ENCODE data around the gene CUX1. TPM values are rescaled to one million over a fixed set of nuclear protein-coding genes. Genes with fewer than 3 reads are reported as not detected.

CUX1 gene
- total RNA-seq, 1 donor from 2014 or later: 66.4 TPM

DNA sequence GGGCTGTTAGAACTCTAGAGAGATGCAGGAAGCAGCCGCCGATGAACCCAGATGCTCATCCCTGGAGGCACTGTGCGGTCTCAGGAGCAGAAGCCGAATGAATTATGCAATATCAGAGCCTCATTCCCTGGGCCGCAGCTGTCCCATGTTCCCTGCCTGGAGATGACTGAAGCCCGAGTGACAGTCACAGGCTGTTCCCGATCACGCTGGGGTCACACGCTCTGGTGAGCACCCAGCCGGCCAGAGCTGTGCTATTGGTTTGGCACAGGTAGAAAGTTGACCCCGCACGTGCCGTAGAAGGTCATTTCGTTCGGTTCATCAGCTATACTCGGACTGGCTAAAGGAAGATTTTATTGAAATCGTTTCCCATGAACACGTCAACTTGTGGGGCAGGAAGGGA lies 328.7 kb downstream of the CUX1 start:
- no peak for DNase-seq (ENCODE audit: low spot score)

DNA sequence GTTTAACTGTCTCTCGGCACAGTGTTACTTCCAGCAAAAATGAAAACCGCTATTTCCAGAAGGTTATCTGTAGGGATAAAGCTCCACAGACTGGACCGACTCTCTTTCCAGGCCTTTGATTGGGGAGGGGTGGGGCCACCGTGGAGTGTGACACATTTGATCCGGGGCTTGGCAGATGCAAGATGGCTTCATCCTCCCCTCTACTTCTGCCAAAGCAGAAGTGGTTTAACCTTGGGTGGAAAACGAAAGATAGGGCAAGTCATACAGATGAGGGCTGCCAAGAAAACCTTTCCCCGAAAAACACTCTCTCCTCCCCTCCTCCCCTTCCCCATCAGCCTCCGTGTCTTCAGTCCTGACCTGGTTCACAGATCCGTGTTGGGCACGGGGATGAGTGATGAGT lies 329.6 kb downstream of the CUX1 start:
- Histone ChIP-seq H3K4me1 (no peaks in the 10 kb centered on the region), H4K20me1 (ENCODE audit: low read depth) (peaks cover 4% of the 10 kb centered on the region), H3K4me3 (no peak overlapping the region), H3K79me2 (ENCODE audit: low read depth) (no peaks in the 10 kb centered on the region), H3F3A (ENCODE audit: low read depth) (peaks cover under 1% of the 10 kb centered on the region), H3K36me3 (no peaks in the 10 kb centered on the region), H3K27ac (no peak overlapping the region), H3K4me2 (no peak overlapping the region), H3K9ac (no peak overlapping the region), H3K27me3 (no peaks in the 10 kb centered on the region), H3K9me3 (ENCODE audit: low read depth) (no peaks in the 10 kb centered on the region), H2AFZ (replicated peaks) (no peak overlapping the region)
- DNase-seq (ENCODE audit: low spot score): no peak
- TF ChIP-seq EZH2phosphoT487 (IDR thresholded peaks at IDR 0.05) (no peak), EZH2 (IDR thresholded peaks at IDR 0.05) (no peak)
- TF ChIP-seq, protein P1, sequence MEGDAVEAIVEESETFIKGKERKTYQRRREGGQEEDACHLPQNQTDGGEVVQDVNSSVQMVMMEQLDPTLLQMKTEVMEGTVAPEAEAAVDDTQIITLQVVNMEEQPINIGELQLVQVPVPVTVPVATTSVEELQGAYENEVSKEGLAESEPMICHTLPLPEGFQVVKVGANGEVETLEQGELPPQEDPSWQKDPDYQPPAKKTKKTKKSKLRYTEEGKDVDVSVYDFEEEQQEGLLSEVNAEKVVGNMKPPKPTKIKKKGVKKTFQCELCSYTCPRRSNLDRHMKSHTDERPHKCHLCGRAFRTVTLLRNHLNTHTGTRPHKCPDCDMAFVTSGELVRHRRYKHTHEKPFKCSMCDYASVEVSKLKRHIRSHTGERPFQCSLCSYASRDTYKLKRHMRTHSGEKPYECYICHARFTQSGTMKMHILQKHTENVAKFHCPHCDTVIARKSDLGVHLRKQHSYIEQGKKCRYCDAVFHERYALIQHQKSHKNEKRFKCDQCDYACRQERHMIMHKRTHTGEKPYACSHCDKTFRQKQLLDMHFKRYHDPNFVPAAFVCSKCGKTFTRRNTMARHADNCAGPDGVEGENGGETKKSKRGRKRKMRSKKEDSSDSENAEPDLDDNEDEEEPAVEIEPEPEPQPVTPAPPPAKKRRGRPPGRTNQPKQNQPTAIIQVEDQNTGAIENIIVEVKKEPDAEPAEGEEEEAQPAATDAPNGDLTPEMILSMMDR (IDR thresholded peaks at IDR 0.05): no peak
- peaks cover 4% of the 10 kb centered on the region for H3K4me1 Mint-ChIP-seq
- no peak overlapping the region for H3K27ac Mint-ChIP-seq
- peaks cover 9% of the 10 kb centered on the region for H3K36me3 Mint-ChIP-seq
- peaks cover 4% of the 10 kb centered on the region for H3K27me3 Mint-ChIP-seq (ENCODE audit: insufficient read depth, low read depth)
- no peaks in the 10 kb centered on the region for H3K9me3 Mint-ChIP-seq
- no peak overlapping the region for H3K4me3 Mint-ChIP-seq

More for the DNA sequence above, 328.7 kb downstream of the CUX1 start:
- TF ChIP-seq, protein P1 (IDR thresholded peaks at IDR 0.05): no peak
- TF ChIP-seq EZH2 (IDR thresholded peaks at IDR 0.05) (no peak), EZH2phosphoT487 (IDR thresholded peaks at IDR 0.05) (no peak)
- Histone ChIP-seq H3F3A (ENCODE audit: low read depth) (no peaks in the 10 kb centered on the region), H3K79me2 (ENCODE audit: low read depth) (no peaks in the 10 kb centered on the region), H3K27ac (no peak overlapping the region), H3K36me3 (no peaks in the 10 kb centered on the region), H3K9ac (no peak overlapping the region), H2AFZ (replicated peaks) (no peak overlapping the region), H3K27me3 (no peaks in the 10 kb centered on the region), H3K9me3 (ENCODE audit: low read depth) (no peaks in the 10 kb centered on the region), H3K4me3 (no peak overlapping the region), H3K4me2 (no peak overlapping the region), H4K20me1 (ENCODE audit: low read depth) (no peaks in the 10 kb centered on the region), H3K4me1 (no peaks in the 10 kb centered on the region)
- H3K9me3 Mint-ChIP-seq: no peaks in the 10 kb centered on the region
- H3K27ac Mint-ChIP-seq: no peak overlapping the region
- H3K4me1 Mint-ChIP-seq: peaks cover 4% of the 10 kb centered on the region
- H3K27me3 Mint-ChIP-seq (ENCODE audit: insufficient read depth, low read depth): peaks cover 5% of the 10 kb centered on the region
- peaks cover 11% of the 10 kb centered on the region for H3K36me3 Mint-ChIP-seq
- no peak overlapping the region for H3K4me3 Mint-ChIP-seq

- Mint-ChIP-seq H3K4me1 (peaks cover 14% of the 10 kb centered on the region), H3K27me3 (ENCODE audit: insufficient read depth, low read depth) (peaks cover 2% of the 10 kb centered on the region), H3K9me3 (no peaks in the 10 kb centered on the region), H3K4me3 (no peak overlapping the region), H3K27ac (no peak overlapping the region), H3K36me3 (peaks cover 12% of the 10 kb centered on the region)
- Histone ChIP-seq H3F3A (ENCODE audit: low read depth) (peaks cover 13% of the 10 kb centered on the region), H3K4me2 (no peak overlapping the region), H3K4me1 (peaks cover 12% of the 10 kb centered on the region), H3K27ac (no peak overlapping the region), H3K36me3 (no peaks in the 10 kb centered on the region), H3K79me2 (ENCODE audit: low read depth) (no peaks in the 10 kb centered on the region), H3K9ac (no peak overlapping the region), H4K20me1 (ENCODE audit: low read depth) (peaks cover 12% of the 10 kb centered on the region), H3K27me3 (no peaks in the 10 kb centered on the region), H3K4me3 (no peak overlapping the region), H2AFZ (replicated peaks) (no peak overlapping the region), H3K9me3 (ENCODE audit: low read depth) (no peaks in the 10 kb centered on the region)
- TF ChIP-seq EZH2 (IDR thresholded peaks at IDR 0.05) (no peak), EZH2phosphoT487 (IDR thresholded peaks at IDR 0.05) (no peak)
- TF ChIP-seq, protein P1 (IDR thresholded peaks at IDR 0.05): no peak
- DNase-seq (ENCODE audit: low spot score): no peak
Observed at GRCh38 chr7:102148799-102149198, 331.4 kb downstream of the CUX1 start.

Data from neural progenitor cell (in vitro differentiated cells).